Measurements from ENCODE around the gene ZNF235. TPM values are rescaled to one million over a fixed set of nuclear protein-coding genes. Genes with fewer than 3 reads are reported as not detected.

The ZNF235 gene
- total and polyA plus RNA-seq, 2 donors from 2014 or later, result 3.0 to 9.4 TPM

DNA sequence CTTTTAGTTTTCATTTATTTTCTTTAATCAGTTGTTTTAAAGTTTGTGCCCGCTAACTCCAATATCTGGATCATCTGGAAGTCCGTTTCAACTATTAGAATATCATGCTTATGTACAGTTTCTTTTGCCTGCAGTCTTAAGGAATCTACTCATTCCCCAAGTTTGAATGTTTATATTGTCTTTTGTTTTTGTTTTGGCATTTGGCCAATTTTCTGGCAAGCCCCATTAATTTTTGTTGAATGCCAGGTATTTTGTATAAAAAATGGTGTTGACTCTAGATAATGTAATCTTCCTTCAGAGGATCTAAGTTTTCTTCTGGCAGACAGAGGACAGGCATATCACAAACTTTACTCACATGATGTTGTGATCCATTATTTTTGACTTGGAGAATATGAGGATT, 11.1 kb upstream of the ZNF235 start:
- no peaks in the 10 kb centered on the region for H3K4me1 ChIP-seq (ENCODE audit: control insufficient read depth in 2 of 3, insufficient read depth in 2 of 3, low read depth in 1 of 3, low read length in 3 of 3)
- TF ChIP-seq, protein P1, sequence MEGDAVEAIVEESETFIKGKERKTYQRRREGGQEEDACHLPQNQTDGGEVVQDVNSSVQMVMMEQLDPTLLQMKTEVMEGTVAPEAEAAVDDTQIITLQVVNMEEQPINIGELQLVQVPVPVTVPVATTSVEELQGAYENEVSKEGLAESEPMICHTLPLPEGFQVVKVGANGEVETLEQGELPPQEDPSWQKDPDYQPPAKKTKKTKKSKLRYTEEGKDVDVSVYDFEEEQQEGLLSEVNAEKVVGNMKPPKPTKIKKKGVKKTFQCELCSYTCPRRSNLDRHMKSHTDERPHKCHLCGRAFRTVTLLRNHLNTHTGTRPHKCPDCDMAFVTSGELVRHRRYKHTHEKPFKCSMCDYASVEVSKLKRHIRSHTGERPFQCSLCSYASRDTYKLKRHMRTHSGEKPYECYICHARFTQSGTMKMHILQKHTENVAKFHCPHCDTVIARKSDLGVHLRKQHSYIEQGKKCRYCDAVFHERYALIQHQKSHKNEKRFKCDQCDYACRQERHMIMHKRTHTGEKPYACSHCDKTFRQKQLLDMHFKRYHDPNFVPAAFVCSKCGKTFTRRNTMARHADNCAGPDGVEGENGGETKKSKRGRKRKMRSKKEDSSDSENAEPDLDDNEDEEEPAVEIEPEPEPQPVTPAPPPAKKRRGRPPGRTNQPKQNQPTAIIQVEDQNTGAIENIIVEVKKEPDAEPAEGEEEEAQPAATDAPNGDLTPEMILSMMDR (IDR thresholded peaks at IDR 0.05; ENCODE audit: borderline replicate concordance, extremely low read depth, insufficient read depth), result no peak
- no peak overlapping the region for H3K9ac ChIP-seq (ENCODE audit: low read length in 3 of 3)
- no peak overlapping the region for H3K27ac ChIP-seq (ENCODE audit: low read depth in 2 of 2, low read length in 2 of 2)
- FAIRE-seq (no peak), DNase-seq (no peak)
- intact Hi-C loops (cut with DNase I), result no loop called here
- no peak overlapping the region for H3K4me3 ChIP-seq (ENCODE audit: low read length in 3 of 3)
- H3K9me3 ChIP-seq (ENCODE audit: control insufficient read depth in 2 of 3, insufficient read depth in 1 of 3, low read length in 3 of 3), result peaks cover 0 to 53% (median 11%) of the 10 kb centered on the region in 3 donors
- H3K36me3 ChIP-seq (ENCODE audit: control insufficient read depth in 2 of 3, insufficient read depth in 3 of 3, low read length in 3 of 3), result no peaks in the 10 kb centered on the region
- H3K27me3 ChIP-seq (ENCODE audit: control insufficient read depth, insufficient read depth, low read length), result no peaks in the 10 kb centered on the region

DNA sequence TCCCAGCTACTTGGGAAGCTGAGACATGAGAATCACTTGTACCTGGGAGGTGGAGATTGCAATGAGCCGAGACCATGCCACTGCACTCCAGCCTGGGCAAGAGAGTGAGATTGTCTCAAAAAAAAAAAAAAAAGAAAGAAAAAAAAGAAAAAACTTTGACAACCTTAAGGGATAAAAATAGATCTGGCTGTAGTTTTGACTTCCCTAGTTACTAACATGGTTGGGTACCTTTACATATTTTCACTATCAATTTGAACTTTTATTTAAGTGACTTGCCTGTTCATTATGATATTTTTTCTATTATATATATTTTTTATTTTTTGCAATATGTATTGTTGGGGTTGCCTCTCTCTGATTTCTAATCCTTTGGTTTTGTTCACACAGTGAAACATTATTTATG, 8.4 kb upstream of the ZNF235 start:
- FAIRE-seq (no peak), DNase-seq (no peak)
- TF ChIP-seq, protein P1 (IDR thresholded peaks at IDR 0.05; ENCODE audit: borderline replicate concordance, extremely low read depth, insufficient read depth), result no peak
- Histone ChIP-seq H3K4me3 (ENCODE audit: low read length in 3 of 3) (no peak overlapping the region), H3K9me3 (ENCODE audit: control insufficient read depth in 2 of 3, insufficient read depth in 1 of 3, low read length in 3 of 3) (peaks cover 0 to 47% (median 4%) of the 10 kb centered on the region in 3 donors), H3K36me3 (ENCODE audit: control insufficient read depth in 2 of 3, insufficient read depth in 3 of 3, low read length in 3 of 3) (no peaks in the 10 kb centered on the region), H3K9ac (ENCODE audit: low read length in 3 of 3) (no peak overlapping the region), H3K4me1 (ENCODE audit: control insufficient read depth in 2 of 3, insufficient read depth in 2 of 3, low read depth in 1 of 3, low read length in 3 of 3) (no peaks in the 10 kb centered on the region), H3K27me3 (ENCODE audit: control insufficient read depth, insufficient read depth, low read length) (no peaks in the 10 kb centered on the region), H3K27ac (ENCODE audit: low read depth in 2 of 2, low read length in 2 of 2) (no peak overlapping the region)
- intact Hi-C loops (cut with DNase I), result no loop called here

DNA sequence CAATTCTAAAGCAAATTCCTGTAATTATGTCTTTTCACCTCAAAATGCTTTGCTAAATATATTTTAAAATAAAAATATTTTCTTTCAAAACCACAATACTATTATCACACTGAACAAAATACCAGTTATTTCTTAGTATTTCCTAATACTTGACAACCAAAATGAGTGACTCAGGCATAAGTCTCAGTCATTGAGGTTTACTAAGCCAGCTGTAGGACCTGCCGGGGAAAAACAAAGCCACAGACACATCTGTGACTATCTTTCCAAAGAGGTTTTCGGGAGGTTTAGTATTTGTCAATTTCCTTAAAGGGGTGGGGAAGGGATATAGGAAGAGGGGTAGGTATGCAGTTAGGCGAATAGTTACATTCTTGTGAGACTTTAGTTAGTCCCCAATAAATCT, 3.2 kb upstream of the ZNF235 start:
- H3K27ac ChIP-seq (ENCODE audit: low read depth in 2 of 2, low read length in 2 of 2), result no peak overlapping the region
- intact Hi-C loops (cut with DNase I), result no loop called here
- no peaks in the 10 kb centered on the region for H3K36me3 ChIP-seq (ENCODE audit: control insufficient read depth in 2 of 3, insufficient read depth in 3 of 3, low read length in 3 of 3)
- peaks cover 0 to 6% (median 2%) of the 10 kb centered on the region in 3 donors for H3K4me1 ChIP-seq (ENCODE audit: control insufficient read depth in 2 of 3, insufficient read depth in 2 of 3, low read depth in 1 of 3, low read length in 3 of 3)
- no peak overlapping the region for H3K4me3 ChIP-seq (ENCODE audit: low read length in 3 of 3)
- no peak overlapping the region for H3K9ac ChIP-seq (ENCODE audit: low read length in 3 of 3)
- DNase-seq (no peak), FAIRE-seq (no peak)
- peaks cover 0 to 22% (median 0%) of the 10 kb centered on the region in 3 donors for H3K9me3 ChIP-seq (ENCODE audit: control insufficient read depth in 2 of 3, insufficient read depth in 1 of 3, low read length in 3 of 3)
- no peaks in the 10 kb centered on the region for H3K27me3 ChIP-seq (ENCODE audit: control insufficient read depth, insufficient read depth, low read length)
- TF ChIP-seq, protein P1 (IDR thresholded peaks at IDR 0.05; ENCODE audit: borderline replicate concordance, extremely low read depth, insufficient read depth), result no peak

DNA sequence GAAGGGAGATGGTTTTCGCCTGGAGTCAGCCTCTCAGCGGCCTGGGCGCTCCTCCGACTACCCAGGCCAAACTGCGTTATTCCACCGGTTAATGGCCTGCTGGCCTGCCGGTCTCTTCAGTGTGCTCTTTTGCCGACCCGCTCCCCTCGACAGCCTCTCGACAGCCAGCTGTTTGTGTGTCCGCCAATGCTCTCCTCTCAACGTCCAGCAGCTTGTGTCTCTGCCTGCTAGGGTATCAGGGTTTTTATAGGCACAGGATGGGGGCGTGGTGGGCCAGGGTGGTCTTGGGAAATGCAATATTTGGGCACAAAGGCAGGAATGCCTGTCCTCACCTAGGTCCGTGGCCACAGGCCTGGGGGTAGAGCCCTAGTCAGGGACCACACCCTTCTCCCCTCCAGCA, 1.5 kb upstream of the ZNF235 start:
- DNase-seq (no peak), FAIRE-seq (no peak)
- Histone ChIP-seq H3K27ac (ENCODE audit: low read depth in 2 of 2, low read length in 2 of 2) (no peak overlapping the region), H3K36me3 (ENCODE audit: control insufficient read depth in 2 of 3, insufficient read depth in 3 of 3, low read length in 3 of 3) (peaks cover 0 to 5% (median 2%) of the 10 kb centered on the region in 3 donors), H3K4me1 (ENCODE audit: control insufficient read depth in 2 of 3, insufficient read depth in 2 of 3, low read depth in 1 of 3, low read length in 3 of 3) (peaks cover 0 to 6% (median 2%) of the 10 kb centered on the region in 3 donors), H3K9ac (ENCODE audit: low read length in 3 of 3) (no peak overlapping the region), H3K9me3 (ENCODE audit: control insufficient read depth in 2 of 3, insufficient read depth in 1 of 3, low read length in 3 of 3) (peaks cover 0 to 19% (median 0%) of the 10 kb centered on the region in 3 donors), H3K27me3 (ENCODE audit: control insufficient read depth, insufficient read depth, low read length) (no peaks in the 10 kb centered on the region), H3K4me3 (ENCODE audit: low read length in 3 of 3) (no peak overlapping the region)
- intact Hi-C loops (cut with DNase I), result no loop called here
- TF ChIP-seq, protein P1 (IDR thresholded peaks at IDR 0.05; ENCODE audit: borderline replicate concordance, extremely low read depth, insufficient read depth), result no peak
